K562 (cell line): ENCODE measurements around the gene ARHGAP4. TPM values are rescaled to one million over a fixed set of nuclear protein-coding genes. Genes with fewer than 3 reads are reported as not detected.

Source experiments
- BRD9 ChIP-seq: fragments of 450-650 bp; IDR thresholded peaks from 2 replicates; pipeline ENCODE4 v1.6.1; 2018; ENCODE audit warnings: low read depth; ENCODE audit not compliant: partially characterized antibody
- CBX8 ChIP-seq: fragments of 200-600 bp; sonication (generic); IDR thresholded peaks from 2 replicates; pipeline ENCODE4 v1.6.1; 2012; ENCODE audit warnings: borderline replicate concordance, mixed run types, low read depth, mild to moderate bottlenecking, moderate library complexity, mixed read lengths, low read length, control low read depth, inconsistent platforms; ENCODE audit not compliant: poor library complexity, severe bottlenecking; ENCODE audit errors: extremely low read depth
- CREB5 ChIP-seq: fragments of 250-450 bp; sonication (Bioruptor Pico); IDR thresholded peaks from 2 replicates; pipeline ENCODE4 v1.5.0; 2020; ENCODE audit warnings: mild to moderate bottlenecking
- FOSL1 ChIP-seq: fragments of 200-800 bp; sonication (Bioruptor generic); conservative IDR thresholded peaks from 2 replicates; pipeline ENCODE4 v1.6.1; 2016; ENCODE audit warnings: missing genetic modification characterization, missing compliant biosample characterization
- GTF2E2 ChIP-seq: fragments of 200-800 bp; sonication (Bioruptor generic); IDR thresholded peaks from 2 replicates; pipeline ENCODE4 v1.6.1; 2016; ENCODE audit warnings: missing genetic modification characterization, missing compliant biosample characterization
- KLF16 ChIP-seq: IDR thresholded peaks from 2 replicates; pipeline ENCODE4 v1.6.1; 2016; ENCODE audit warnings: antibody characterized with exemption
- MBD2 ChIP-seq: sonication (generic); IDR thresholded peaks from 2 replicates; pipeline ENCODE4 v1.6.1; 2016; ENCODE audit warnings: low read depth, borderline replicate concordance
- PBX2 ChIP-seq, 2 experiments: IDR thresholded peaks in 1 of 2; conservative IDR thresholded peaks in 1 of 2; 2 replicates each; pipeline ENCODE4 v1.6.1; 2016; ENCODE audit warnings: low read depth in 2 of 2, mild to moderate bottlenecking in 1 of 2, missing compliant biosample characterization in 1 of 2, missing genetic modification characterization in 1 of 2, moderate library complexity in 1 of 2
- RAD21 ChIP-seq, 2 experiments: fragments of 250-450 bp in 1 of 2; fragments of 450-650 bp in 1 of 2; sonication (Bioruptor Pico) in 1 of 2; formaldehyde crosslinking in 1 of 2; IDR thresholded peaks in 1 of 2; conservative IDR thresholded peaks in 1 of 2; 2 replicates each; pipeline versions ENCODE4 v1.4.0 to v1.8.0; 2020 to 2022; ENCODE audit warnings: mild to moderate bottlenecking in 2 of 2, moderate library complexity in 1 of 2
- TAF9B ChIP-seq: fragments of 450-650 bp; IDR thresholded peaks from 2 replicates; pipeline ENCODE4 v1.6.1; 2018; ENCODE audit warnings: mild to moderate bottlenecking; ENCODE audit not compliant: partially characterized antibody
- ZBTB40 ChIP-seq, 2 experiments: fragments of 450-650 bp in 1 of 2; sonication (generic) in 1 of 2; formaldehyde crosslinking in 1 of 2; IDR thresholded peaks; 2 replicates each; pipeline versions ENCODE4 v1.7.1 to v1.9.0; 2016 to 2022; ENCODE audit warnings: inconsistent platforms in 1 of 2, mild to moderate bottlenecking in 1 of 2, missing genetic modification reagents in 1 of 2
- ZNF717 ChIP-seq: fragments of 250-450 bp; sonication (Bioruptor Pico); IDR thresholded peaks from 2 replicates; pipeline ENCODE4 v1.5.0; 2021
- polyA plus RNA-seq, 8 experiments: library from polyadenylated mRNA; depleted of rRNA in 4 of 8; stranded (reverse) in 5 of 8; unstranded in 3 of 8; fragments of >200 nt; fragmentation: Nextera tagmentation in 2 of 8; fragmentation: Illumina TruSeq in 1 of 8; extraction: Ambion mirVana in 2 of 8; extraction: Trizol in 1 of 8; gene quantifications; 2 replicates each; pipeline versions ENCODE4 v1.2.1 to v1.2.3, GENCODE V29; 2011 to 2014; ENCODE audit warnings: inconsistent platforms in 1 of 8, missing spikeins in 1 of 8
- total RNA-seq, 7 experiments: library from RNA; depleted of rRNA in 6 of 7; stranded (reverse); fragments of >200 nt in 6 of 7; fragmentation: Illumina TruSeq in 2 of 7; extraction: Trizol in 2 of 7; gene quantifications; 2 replicates each; pipeline versions ENCODE4 v1.2.1 to v1.2.3, GENCODE V29; 2011 to 2021; ENCODE audit warnings: low replicate concordance in 1 of 7

The ARHGAP4 gene
- total and polyA plus RNA-seq, 9 of the 15 experiments (the other 6 are each of a cell fraction or from before 2014, with no cell fraction given) = 0.30 to 81.8 (median 13.5) TPM

GRCh38 chrX:153927922-153928760 is 2.1 kb upstream of the ARHGAP4 start (continued):
- TF ChIP-seq ZBTB40 (IDR thresholded peaks at IDR 0.05) (peak; percentile 78), ZBTB40 (CRISPR knock-in tag; IDR thresholded peaks at IDR 0.05) (no peak), PBX2 (CRISPR knock-in tag; IDR thresholded peaks at IDR 0.05; ENCODE audit: low read depth) (no peak), PBX2 (tag; conservative IDR thresholded peaks at IDR 0.05; ENCODE audit: low read depth) (no peak), GTF2E2 (tag) (no peak), CBX8 (no peak), RAD21 (CRISPR knock-in tag; conservative IDR thresholded peaks at IDR 0.05 in 1 of 2, IDR thresholded peaks at IDR 0.05 in 1 of 2) (peak; percentile 14 to 25; a peak in 2 of 4 replicates), KLF16 (no peak), ZNF717 (CRISPR knock-in tag) (no peak), BRD9 (no peak), FOSL1 (tag) (no peak), CREB5 (CRISPR knock-in tag) (no peak), MBD2 (peak; percentile 52; the same call in 1 of the 2 replicates), TAF9B (no peak)
